HepG2 (cell line): ENCODE data around the gene PFKFB2. TPM values are rescaled to one million over a fixed set of nuclear protein-coding genes. Genes with fewer than 3 reads are reported as not detected.
A peak's percentile ranks its signal among the peaks of the same experiment; 100 is the strongest.

Experiments used
- GZF1 ChIP-seq: sonication (generic); formaldehyde crosslinking; IDR thresholded peaks from 2 replicates; pipeline ENCODE4 v1.5.1; 2020; ENCODE audit warnings: mild to moderate bottlenecking, missing genetic modification reagents
- HCFC1 ChIP-seq: fragments of 150-350 bp; IDR thresholded peaks from 2 replicates; pipeline ENCODE4 v1.6.1; 2014; ENCODE audit warnings: low read depth, low read length
- HNRNPK ChIP-seq: fragments of 200-400 bp; formaldehyde crosslinking; IDR thresholded peaks from 2 replicates; pipeline ENCODE4 v1.6.1; 2018; ENCODE audit warnings: low read length, low read depth, moderate library complexity, mild to moderate bottlenecking; ENCODE audit not compliant: poor library complexity, severe bottlenecking
- HNRNPLL ChIP-seq: fragments of 200-400 bp; formaldehyde crosslinking; IDR thresholded peaks from 2 replicates; pipeline ENCODE4 v1.6.1; 2017; ENCODE audit warnings: mild to moderate bottlenecking, low read depth, low read length; ENCODE audit not compliant: poor library complexity, severe bottlenecking
- KDM2A ChIP-seq: sonication (generic); formaldehyde crosslinking; IDR thresholded peaks from 2 replicates; pipeline ENCODE4 v1.4.0; 2020; ENCODE audit warnings: low read depth, missing genetic modification reagents, borderline replicate concordance
- KLF16 ChIP-seq, 2 experiments: sonication (generic) in 1 of 2; formaldehyde crosslinking in 1 of 2; IDR thresholded peaks; 2 replicates each; pipeline versions ENCODE4 v1.6.1 to v1.8.0; 2016 to 2023; ENCODE audit warnings: missing genetic modification reagents in 2 of 2, missing compliant biosample characterization in 1 of 2
- MEIS1 ChIP-seq: sonication (generic); formaldehyde crosslinking; IDR thresholded peaks from 2 replicates; pipeline ENCODE4 v1.9.0; 2021; ENCODE audit warnings: mild to moderate bottlenecking, missing genetic modification reagents, moderate library complexity, borderline replicate concordance
- SALL2 ChIP-seq: sonication (generic); formaldehyde crosslinking; IDR thresholded peaks from 2 replicates; pipeline ENCODE4 v1.8.1; 2023; ENCODE audit warnings: mild to moderate bottlenecking, missing genetic modification reagents, inconsistent platforms
- SAP130 ChIP-seq: IDR thresholded peaks from 2 replicates; pipeline ENCODE4 v1.6.1; 2016; ENCODE audit warnings: low read depth
- SMAD3 ChIP-seq: sonication (generic); formaldehyde crosslinking; IDR thresholded peaks from 2 replicates; pipeline ENCODE4 v1.4.0; 2020; ENCODE audit warnings: missing genetic modification reagents
- SOX6 ChIP-seq, 2 experiments: fragments of 450-650 bp in 1 of 2; sonication (generic) in 1 of 2; formaldehyde crosslinking in 1 of 2; IDR thresholded peaks; 2 replicates each; pipeline versions ENCODE4 v1.4.0 to v1.6.1; 2017 to 2020; ENCODE audit warnings: antibody characterized with exemption in 1 of 2, mild to moderate bottlenecking in 1 of 2, missing genetic modification reagents in 1 of 2
- TAF1 ChIP-seq: sonication (generic); formaldehyde crosslinking; IDR thresholded peaks from 2 replicates; pipeline ENCODE4 v1.4.0; 2020; ENCODE audit warnings: missing genetic modification reagents
- ZNF234 ChIP-seq: sonication (generic); formaldehyde crosslinking; conservative IDR thresholded peaks from 2 replicates; pipeline ENCODE4 v1.5.1; 2020; ENCODE audit warnings: mild to moderate bottlenecking, missing genetic modification reagents
- ZNF30 ChIP-seq: sonication (generic); formaldehyde crosslinking; IDR thresholded peaks from 2 replicates; pipeline ENCODE4 v1.5.0; 2020; ENCODE audit warnings: mild to moderate bottlenecking, missing genetic modification reagents
- ZNF343 ChIP-seq: sonication (generic); formaldehyde crosslinking; IDR thresholded peaks from 2 replicates; pipeline ENCODE4 v1.4.0; 2020; ENCODE audit warnings: mild to moderate bottlenecking, missing genetic modification reagents
- ZNF446 ChIP-seq: sonication (generic); formaldehyde crosslinking; IDR thresholded peaks from 2 replicates; pipeline ENCODE4 v1.5.0; 2020; ENCODE audit warnings: mild to moderate bottlenecking, missing genetic modification reagents
- ZNF674 ChIP-seq: sonication (generic); formaldehyde crosslinking; IDR thresholded peaks from 2 replicates; pipeline ENCODE4 v1.5.0; 2020; ENCODE audit warnings: low read depth, mild to moderate bottlenecking, missing genetic modification reagents
- ZNF703 ChIP-seq: sonication (generic); formaldehyde crosslinking; IDR thresholded peaks from 2 replicates; pipeline ENCODE4 v1.5.1; 2020; ENCODE audit warnings: missing genetic modification reagents, mild to moderate bottlenecking, moderate library complexity, borderline replicate concordance
- ZNF766 ChIP-seq: sonication (generic); formaldehyde crosslinking; IDR thresholded peaks from 2 replicates; pipeline ENCODE4 v1.5.0; 2020; ENCODE audit warnings: missing genetic modification reagents, borderline replicate concordance
- ZSCAN9 ChIP-seq: IDR thresholded peaks from 2 replicates; pipeline ENCODE4 v1.6.1; 2016; ENCODE audit warnings: borderline replicate concordance
- polyA plus RNA-seq, 8 experiments: library from polyadenylated mRNA; depleted of rRNA in 3 of 8; stranded (reverse) in 7 of 8; unstranded in 1 of 8; fragments of >200 nt; fragmentation: Illumina TruSeq in 4 of 8; extraction: Trizol in 4 of 8; gene quantifications; 2 replicates each; pipeline versions ENCODE4 v1.2.1 to v1.2.3, GENCODE V29; 2011 to 2016; ENCODE audit warnings: low read depth in 4 of 8, missing spikeins in 1 of 8, mixed read lengths in 1 of 8; ENCODE audit not compliant: insufficient read depth in 1 of 8
- total RNA-seq, 5 experiments: library from RNA; depleted of rRNA; stranded (reverse); fragments of >200 nt; fragmentation: Illumina TruSeq; extraction: Trizol; gene quantifications; 2 replicates each; pipeline ENCODE4 v1.2.3, GENCODE V29; 2016; ENCODE audit warnings: low read depth in 1 of 5
- TF ChIP-seq, protein P1 (sequence below): sonication (generic); formaldehyde crosslinking; IDR thresholded peaks from 2 replicates; pipeline ENCODE4 v1.5.1; 2020; ENCODE audit warnings: mild to moderate bottlenecking, missing genetic modification reagents, moderate library complexity
- TF ChIP-seq, protein P2 (sequence below): IDR thresholded peaks from 2 replicates; pipeline ENCODE4 v1.4.0; 2020; ENCODE audit warnings: mild to moderate bottlenecking, missing genetic modification reagents
- TF ChIP-seq, protein P3 (sequence below): IDR thresholded peaks from 2 replicates; pipeline ENCODE4 v1.6.1; 2016; ENCODE audit warnings: missing genetic modification reagents, missing compliant biosample characterization
- TF ChIP-seq, protein P4 (sequence below): IDR thresholded peaks from 2 replicates; pipeline ENCODE4 v1.6.1; 2012; ENCODE audit warnings: inconsistent platforms

PFKFB2 gene
- total and polyA plus RNA-seq, 2 of the 13 experiments (the other 11 are each of a cell fraction or from before 2014, with no cell fraction given): 4.6 to 10.6 TPM

DNA sequence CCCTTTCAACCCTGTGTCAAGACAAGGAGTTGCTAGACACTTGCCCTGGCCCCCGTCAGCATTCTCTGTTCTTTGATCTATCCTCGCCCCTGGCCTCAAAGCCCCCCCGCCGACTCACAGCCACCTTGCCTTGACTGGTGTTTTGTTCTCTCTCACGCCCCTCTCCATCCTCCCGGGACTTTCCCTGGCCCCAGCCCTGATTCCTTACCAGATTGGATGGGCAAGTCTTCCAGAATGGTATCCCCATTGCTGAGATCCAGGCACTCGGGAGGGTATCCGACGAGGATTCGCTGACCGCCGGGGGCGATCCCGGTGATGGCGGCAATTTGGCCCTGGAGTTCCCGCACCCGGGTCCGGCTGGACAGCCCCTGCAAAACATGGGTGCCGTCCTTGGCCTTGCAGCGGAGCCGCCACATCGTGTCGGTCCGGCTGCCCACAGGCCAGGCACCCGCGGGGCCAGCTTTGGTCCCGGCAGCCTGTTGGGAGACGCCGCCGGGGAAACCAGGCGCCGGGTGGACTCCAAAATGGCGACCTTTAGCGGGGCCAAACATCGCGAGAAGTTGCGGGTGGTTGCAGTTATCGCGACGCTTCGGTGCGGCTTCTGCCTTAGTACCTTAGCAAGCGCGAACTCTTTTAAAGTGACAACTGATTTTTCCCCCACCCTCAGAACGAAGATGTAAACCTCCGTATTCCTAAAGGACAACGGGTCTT, 2.4 kb upstream of the PFKFB2 start (continued):
- TF ChIP-seq ZNF766 (CRISPR knock-in tag) (0 out of 2 replicates have a peak, but pooled peaks have one; percentile 52), ZNF446 (CRISPR knock-in tag) (0 out of 2 replicates have a peak, but pooled peaks have one; percentile 29), HNRNPK (no peak), KDM2A (peak; percentile 79; the same call in 1 of the 2 replicates), SAP130 (peak; percentile 71), ZSCAN9 (0 out of 2 replicates have a peak, but pooled peaks have one; percentile 5), HCFC1 (peak; percentile 55; the same call in 1 of the 2 replicates), SALL2 (peak; percentile 30; the same call in 1 of the 2 replicates), ZNF234 (CRISPR knock-in tag) (no peak; the same call in 1 of the 2 replicates), ZNF674 (no peak), ZNF703 (CRISPR knock-in tag) (no peak), SOX6 (IDR thresholded peaks at IDR 0.05) (no peak), SOX6 (CRISPR knock-in tag; IDR thresholded peaks at IDR 0.05) (peak; percentile 51; the same call in 1 of the 2 replicates), GZF1 (CRISPR knock-in tag) (no peak), HNRNPLL (peak; percentile 44), KLF16 (CRISPR knock-in tag; IDR thresholded peaks at IDR 0.05) (no peak), MEIS1 (CRISPR knock-in tag) (no peak), TAF1 (CRISPR knock-in tag) (peak; percentile 78), ZNF30 (peak; percentile 58; the same call in 1 of the 2 replicates), SMAD3 (CRISPR knock-in tag) (0 out of 2 replicates have a peak, but pooled peaks have one; percentile 18), ZNF343 (CRISPR knock-in tag) (0 out of 2 replicates have a peak, but pooled peaks have one; percentile 55)
- TF ChIP-seq, protein P1, sequence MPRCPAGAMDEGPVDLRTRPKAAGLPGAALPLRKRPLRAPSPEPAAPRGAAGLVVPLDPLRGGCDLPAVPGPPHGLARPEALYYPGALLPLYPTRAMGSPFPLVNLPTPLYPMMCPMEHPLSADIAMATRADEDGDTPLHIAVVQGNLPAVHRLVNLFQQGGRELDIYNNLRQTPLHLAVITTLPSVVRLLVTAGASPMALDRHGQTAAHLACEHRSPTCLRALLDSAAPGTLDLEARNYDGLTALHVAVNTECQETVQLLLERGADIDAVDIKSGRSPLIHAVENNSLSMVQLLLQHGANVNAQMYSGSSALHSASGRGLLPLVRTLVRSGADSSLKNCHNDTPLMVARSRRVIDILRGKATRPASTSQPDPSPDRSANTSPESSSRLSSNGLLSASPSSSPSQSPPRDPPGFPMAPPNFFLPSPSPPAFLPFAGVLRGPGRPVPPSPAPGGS (CRISPR knock-in tag): peak; percentile 50; the same call in 1 of the 2 replicates
- TF ChIP-seq, protein P2, sequence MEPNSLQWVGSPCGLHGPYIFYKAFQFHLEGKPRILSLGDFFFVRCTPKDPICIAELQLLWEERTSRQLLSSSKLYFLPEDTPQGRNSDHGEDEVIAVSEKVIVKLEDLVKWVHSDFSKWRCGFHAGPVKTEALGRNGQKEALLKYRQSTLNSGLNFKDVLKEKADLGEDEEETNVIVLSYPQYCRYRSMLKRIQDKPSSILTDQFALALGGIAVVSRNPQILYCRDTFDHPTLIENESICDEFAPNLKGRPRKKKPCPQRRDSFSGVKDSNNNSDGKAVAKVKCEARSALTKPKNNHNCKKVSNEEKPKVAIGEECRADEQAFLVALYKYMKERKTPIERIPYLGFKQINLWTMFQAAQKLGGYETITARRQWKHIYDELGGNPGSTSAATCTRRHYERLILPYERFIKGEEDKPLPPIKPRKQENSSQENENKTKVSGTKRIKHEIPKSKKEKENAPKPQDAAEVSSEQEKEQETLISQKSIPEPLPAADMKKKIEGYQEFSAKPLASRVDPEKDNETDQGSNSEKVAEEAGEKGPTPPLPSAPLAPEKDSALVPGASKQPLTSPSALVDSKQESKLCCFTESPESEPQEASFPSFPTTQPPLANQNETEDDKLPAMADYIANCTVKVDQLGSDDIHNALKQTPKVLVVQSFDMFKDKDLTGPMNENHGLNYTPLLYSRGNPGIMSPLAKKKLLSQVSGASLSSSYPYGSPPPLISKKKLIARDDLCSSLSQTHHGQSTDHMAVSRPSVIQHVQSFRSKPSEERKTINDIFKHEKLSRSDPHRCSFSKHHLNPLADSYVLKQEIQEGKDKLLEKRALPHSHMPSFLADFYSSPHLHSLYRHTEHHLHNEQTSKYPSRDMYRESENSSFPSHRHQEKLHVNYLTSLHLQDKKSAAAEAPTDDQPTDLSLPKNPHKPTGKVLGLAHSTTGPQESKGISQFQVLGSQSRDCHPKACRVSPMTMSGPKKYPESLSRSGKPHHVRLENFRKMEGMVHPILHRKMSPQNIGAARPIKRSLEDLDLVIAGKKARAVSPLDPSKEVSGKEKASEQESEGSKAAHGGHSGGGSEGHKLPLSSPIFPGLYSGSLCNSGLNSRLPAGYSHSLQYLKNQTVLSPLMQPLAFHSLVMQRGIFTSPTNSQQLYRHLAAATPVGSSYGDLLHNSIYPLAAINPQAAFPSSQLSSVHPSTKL (CRISPR knock-in tag): 0 out of 2 replicates have a peak, but pooled peaks have one; percentile 28
- TF ChIP-seq, protein P3, sequence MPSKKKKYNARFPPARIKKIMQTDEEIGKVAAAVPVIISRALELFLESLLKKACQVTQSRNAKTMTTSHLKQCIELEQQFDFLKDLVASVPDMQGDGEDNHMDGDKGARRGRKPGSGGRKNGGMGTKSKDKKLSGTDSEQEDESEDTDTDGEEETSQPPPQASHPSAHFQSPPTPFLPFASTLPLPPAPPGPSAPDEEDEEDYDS (CRISPR knock-in tag): peak; percentile 86
- TF ChIP-seq, protein P4, sequence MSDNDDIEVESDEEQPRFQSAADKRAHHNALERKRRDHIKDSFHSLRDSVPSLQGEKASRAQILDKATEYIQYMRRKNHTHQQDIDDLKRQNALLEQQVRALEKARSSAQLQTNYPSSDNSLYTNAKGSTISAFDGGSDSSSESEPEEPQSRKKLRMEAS: 0 out of 2 replicates have a peak, but pooled peaks have one; percentile 4
